K562 (cell line): ENCODE measurements around the gene ARHGDIA. TPM values are rescaled to one million over a fixed set of nuclear protein-coding genes. Genes with fewer than 3 reads are reported as not detected.

Source experiments
- ATAC-seq: fragments of 200-7000 bp; cut with Tn5 transposase; 3 replicates; pipeline ENCODE4 v1.9.1; 2020; ENCODE audit warnings: moderate library complexity
- BruUV-seq: library from RNA; stranded (reverse); fragments of 400-500 nt; replicated peaks from 2 replicates; lab custom pipeline; 2021; lab: Mats Ljungman, UMichigan
- CTCF ChIA-PET: fragments of 300-600 bp; formaldehyde crosslinking; extraction: SDS; loops from one replicate; lab custom pipeline; 2021; ENCODE audit warnings: low intra/inter-chr PET ratio; lab: Yijun Ruan, JAX
- POLR2A ChIA-PET: fragments of 300-600, 350-650 bp; sonication (Branson Sonifier 250); formaldehyde crosslinking; extraction: SDS; loops from one replicate; lab custom pipeline; 2021; ENCODE audit warnings: antibody characterized with exemption, inconsistent platforms; lab: Yijun Ruan, JAX
- DNase-seq, 4 experiments: peaks; one replicate each; pipeline versions ENCODE4 v3.0.0 to v3.0.0-alpha.2; 2011 to 2018; ENCODE audit warnings: low spot score in 3 of 4, mixed read lengths in 3 of 4; ENCODE audit errors: extremely low read depth in 1 of 4
- FAIRE-seq: peaks from 2 replicates; lab custom pipeline; 2011; peaks lifted over from hg19 to GRCh38; lab: Jason Lieb, UNC
- H2AFZ ChIP-seq: 2 replicates; pipeline ENCODE4 v1.6.0; 2011; ENCODE audit warnings: low read depth, low read length, control low read depth, inconsistent platforms
- H3K27ac ChIP-seq: fragments of 200-600 bp; 3 replicates; pipeline ENCODE4 v1.8.0; 2011; ENCODE audit warnings: low read depth, mild to moderate bottlenecking, control low read depth, inconsistent platforms, low read length, moderate library complexity, mixed read lengths; ENCODE audit errors: extremely low read depth
- H3K27me3 ChIP-seq, 2 experiments: fragments of 300-600 bp in 1 of 2; 2 replicates in 1 of 2; 3 replicates in 1 of 2; pipeline versions ENCODE4 v1.6.0 to v1.8.0; 2011; ENCODE audit warnings: inconsistent platforms in 2 of 2, low read length in 2 of 2, mild to moderate bottlenecking in 1 of 2, mixed read lengths in 1 of 2, moderate library complexity in 1 of 2; ENCODE audit not compliant: control insufficient read depth in 2 of 2, insufficient read depth in 2 of 2
- H3K36me3 ChIP-seq: fragments of 300-600 bp; 3 replicates; pipeline ENCODE4 v1.8.0; 2011; ENCODE audit warnings: mild to moderate bottlenecking, low read length, inconsistent platforms; ENCODE audit not compliant: control insufficient read depth, insufficient read depth
- H3K4me1 ChIP-seq, 2 experiments: fragments of 200-600 bp in 1 of 2; replicated peaks in 1 of 2; 2 replicates in 1 of 2; 3 replicates in 1 of 2; pipeline versions ENCODE4 v1.5.1 to v1.8.0; 2011; ENCODE audit warnings: inconsistent platforms in 2 of 2, low read length in 2 of 2, mild to moderate bottlenecking in 1 of 2, mixed read lengths in 1 of 2, moderate library complexity in 1 of 2; ENCODE audit not compliant: control insufficient read depth in 2 of 2, insufficient read depth in 2 of 2
- H3K4me2 ChIP-seq: 2 replicates; pipeline ENCODE4 v1.6.1; 2011; ENCODE audit warnings: low read length, control low read depth, inconsistent platforms, mixed read lengths; ENCODE audit not compliant: insufficient read depth
- H3K4me3 ChIP-seq: fragments of 200-600 bp; sonication (generic), shearing (Covaris generic); 2 replicates; pipeline ENCODE4 v1.5.1; 2016; ENCODE audit warnings: control low read depth, inconsistent platforms
- H3K79me2 ChIP-seq: fragments of 200-600 bp; 3 replicates; pipeline ENCODE4 v1.8.0; 2011; ENCODE audit warnings: low read length, inconsistent platforms; ENCODE audit not compliant: control insufficient read depth, insufficient read depth
- H3K9ac ChIP-seq, 2 experiments: 2 replicates each; pipeline versions ENCODE4 v1.6.0 to v1.6.1; 2011; ENCODE audit warnings: low read depth in 2 of 2, low read length in 2 of 2, control low read depth in 1 of 2, inconsistent platforms in 1 of 2, mild to moderate bottlenecking in 1 of 2, mixed read lengths in 1 of 2; ENCODE audit not compliant: insufficient read depth in 1 of 2
- H3K9me1 ChIP-seq: one replicate; pipeline ENCODE4 v1.6.0; 2011; ENCODE audit warnings: inconsistent platforms, mild to moderate bottlenecking, low read length, moderate library complexity; ENCODE audit not compliant: control insufficient read depth, insufficient read depth
- H3K9me3 ChIP-seq: replicated peaks from 2 replicates; pipeline ENCODE4 v1.5.1; 2011; ENCODE audit warnings: low read depth, low read length, inconsistent platforms; ENCODE audit not compliant: control insufficient read depth, insufficient read depth
- H4K20me1 ChIP-seq: replicated peaks from 2 replicates; pipeline ENCODE4 v1.6.1; 2011; ENCODE audit warnings: low read length, inconsistent platforms, mixed read lengths; ENCODE audit not compliant: control insufficient read depth, insufficient read depth
- GATAD2A ChIP-seq: fragments of 450-650 bp; IDR thresholded peaks from 2 replicates; pipeline ENCODE4 v1.6.1; 2017
- ID3 ChIP-seq, 2 experiments: fragments of 250-450 bp in 1 of 2; fragments of 450-650 bp in 1 of 2; sonication (Bioruptor Pico) in 1 of 2; IDR thresholded peaks; 2 replicates each; pipeline versions ENCODE4 v1.6.1 to v1.8.0; 2016 to 2021; ENCODE audit warnings: mild to moderate bottlenecking in 2 of 2, moderate library complexity in 2 of 2, missing compliant biosample characterization in 1 of 2, missing genetic modification characterization in 1 of 2
- NR2F6 ChIP-seq: fragments of 450-650 bp; formaldehyde crosslinking; IDR thresholded peaks from 2 replicates; pipeline ENCODE4 v1.4.0; 2020; ENCODE audit warnings: mild to moderate bottlenecking
- PATZ1 ChIP-seq: fragments of 250-450 bp; sonication (Bioruptor Pico); IDR thresholded peaks from 2 replicates; pipeline ENCODE4 v1.5.0; 2020; ENCODE audit warnings: mild to moderate bottlenecking, borderline replicate concordance
- POLR2G ChIP-seq: fragments of 200-400 bp; formaldehyde crosslinking; IDR thresholded peaks from 2 replicates; pipeline ENCODE4 v1.6.1; 2017; ENCODE audit warnings: low read depth, mild to moderate bottlenecking, antibody characterized with exemption, low read length, moderate library complexity
- RBM22 ChIP-seq: fragments of 200-400 bp; formaldehyde crosslinking; IDR thresholded peaks from 2 replicates; pipeline ENCODE4 v1.6.1; 2018; ENCODE audit warnings: low read length, low read depth; ENCODE audit not compliant: poor library complexity, severe bottlenecking
- SMARCA4 ChIP-seq: fragments of 450-650 bp; IDR thresholded peaks from 2 replicates; pipeline ENCODE4 v1.6.1; 2016
- SP2 ChIP-seq: IDR thresholded peaks from 2 replicates; pipeline ENCODE4 v1.6.1; 2011; ENCODE audit warnings: mild to moderate bottlenecking, low read depth, low read length, moderate library complexity; ENCODE audit not compliant: poor library complexity, severe bottlenecking; ENCODE audit errors: extremely low read depth
- ZBTB34 ChIP-seq: fragments of 250-450 bp; sonication (Bioruptor Pico); IDR thresholded peaks from 2 replicates; pipeline ENCODE4 v1.8.0; 2021; ENCODE audit warnings: mild to moderate bottlenecking, moderate library complexity
- ZNF232 ChIP-seq: sonication (generic); formaldehyde crosslinking; IDR thresholded peaks from 2 replicates; pipeline ENCODE4 v1.8.0; 2022; ENCODE audit warnings: mild to moderate bottlenecking, missing genetic modification reagents
- ZNF277 ChIP-seq: fragments of 250-450 bp; sonication (Bioruptor Pico); IDR thresholded peaks from 2 replicates; pipeline ENCODE4 v1.8.0; 2022; ENCODE audit warnings: inconsistent platforms, mild to moderate bottlenecking, moderate library complexity, borderline replicate concordance
- ZNF282 ChIP-seq: sonication (generic); formaldehyde crosslinking; IDR thresholded peaks from 2 replicates; pipeline ENCODE4 v1.8.1; 2023; ENCODE audit warnings: missing genetic modification reagents
- ZNF696 ChIP-seq: fragments of 250-450 bp; sonication (Bioruptor Pico); conservative IDR thresholded peaks from 2 replicates; pipeline ENCODE4 v1.4.0; 2020; ENCODE audit warnings: mild to moderate bottlenecking, moderate library complexity
- ZNF707 ChIP-seq: fragments of 250-450 bp; sonication (Bioruptor Pico); conservative IDR thresholded peaks from 2 replicates; pipeline ENCODE4 v1.8.0; 2022; ENCODE audit warnings: inconsistent platforms, mild to moderate bottlenecking, moderate library complexity
- ZNF785 ChIP-seq: fragments of 250-450 bp; sonication (Bioruptor Pico); IDR thresholded peaks from 2 replicates; pipeline ENCODE4 v1.4.0; 2020; ENCODE audit warnings: mild to moderate bottlenecking
- WGBS: fragments of 100-300 bp; shearing (Covaris generic); methylation state at CpG from one replicate; pipeline ENCODE4 v1.1.6; 2016; ENCODE audit warnings: low coverage, mixed read lengths; ENCODE audit not compliant: insufficient coverage; ENCODE audit errors: missing lambda C conversion rate; 5-methylcytosine and 5-hydroxymethylcytosine counted together
- in situ Hi-C: fragments of 300-500 bp; cut with MboI; formaldehyde crosslinking; loops from 4 replicates; pipeline ENCODE4 v1.15.0; 2018; ENCODE audit warnings: inconsistent platforms, mixed read lengths
- intact Hi-C: fragments of 100-400 bp; cut with micrococcal nuclease; formaldehyde crosslinking; loops from 2 replicates; pipeline ENCODE4 v1.14.2; 2022
- polyA plus RNA-seq, 8 experiments: library from polyadenylated mRNA; depleted of rRNA in 4 of 8; stranded (reverse) in 5 of 8; unstranded in 3 of 8; fragments of >200 nt; fragmentation: Nextera tagmentation in 2 of 8; fragmentation: Illumina TruSeq in 1 of 8; extraction: Ambion mirVana in 2 of 8; extraction: Trizol in 1 of 8; gene quantifications; 2 replicates each; pipeline versions ENCODE4 v1.2.1 to v1.2.3, GENCODE V29; 2011 to 2014; ENCODE audit warnings: inconsistent platforms in 1 of 8, missing spikeins in 1 of 8
- total RNA-seq, 7 experiments: library from RNA; depleted of rRNA in 6 of 7; stranded (reverse); fragments of >200 nt in 6 of 7; fragmentation: Illumina TruSeq in 2 of 7; extraction: Trizol in 2 of 7; gene quantifications; 2 replicates each; pipeline versions ENCODE4 v1.2.1 to v1.2.3, GENCODE V29; 2011 to 2021; ENCODE audit warnings: low replicate concordance in 1 of 7

The ARHGDIA gene
- total and polyA plus RNA-seq, 9 of the 15 experiments (the other 6 are each of a cell fraction or from before 2014, with no cell fraction given): 9.6 to 340 (median 97.6) TPM

GRCh38 chr17:81898885-81899284 is 27.7 kb upstream of the ARHGDIA start:
- no peaks in the 10 kb centered on the region for H3K9me3 ChIP-seq
- peaks cover 9% of the 10 kb centered on the region; the same call in 1 of the 2 replicates for H4K20me1 ChIP-seq
- H3K79me2 ChIP-seq: peaks cover 5% of the 10 kb centered on the region
- H3K4me2 ChIP-seq: no peak overlapping the region
- CTCF ChIA-PET: no interaction called here
- intact Hi-C loops (no loop called here), in situ Hi-C loops (no loop called here)
- H3K4me1 ChIP-seq: peaks cover 10 to 54% of the 10 kb centered on the region in 2 experiments
- POLR2A ChIA-PET: interaction anchor here (0.5 to 2.0 kb wide), 8 partner anchors 14 to 40 kb away, joined by 3 to 10 read pairs (median 3); no protein-coding TSS in a partner anchor
- BruUV-seq: no TSS peak
- 0 out of 3 replicates have a peak overlapping the region, but pooled peaks have one; percentile 21 for H3K27ac ChIP-seq
- peak overlapping the region in 1 of 2 experiments; percentile 37; a peak in 2 of 4 replicates for H3K9ac ChIP-seq
- no peak for DNase-seq
- ATAC-seq: no peak
- H2AFZ ChIP-seq: no peak overlapping the region
- H3K4me3 ChIP-seq: no peak overlapping the region
- H3K9me1 ChIP-seq: peaks cover 3% of the 10 kb centered on the region
- no peaks in the 10 kb centered on the region for H3K27me3 ChIP-seq
- peaks cover 66% of the 10 kb centered on the region; the same call in 2 of the 3 replicates for H3K36me3 ChIP-seq
- WGBS: 86% methylated on average over 8 of the region's 9 CpGs
- FAIRE-seq: no peak
- TF ChIP-seq ZBTB34 (no peak), ID3 (CRISPR knock-in tag; IDR thresholded peaks at IDR 0.05) (no peak), ID3 (tag; IDR thresholded peaks at IDR 0.05) (no peak), PATZ1 (CRISPR knock-in tag) (no peak), ZNF282 (no peak), ZNF785 (CRISPR knock-in tag) (no peak), RBM22 (peak; percentile 85), SMARCA4 (no peak), ZNF277 (CRISPR knock-in tag) (no peak), ZNF696 (CRISPR knock-in tag) (no peak), ZNF232 (CRISPR knock-in tag) (no peak), POLR2G (peak; percentile 47; the same call in 1 of the 2 replicates), NR2F6 (CRISPR knock-in tag) (no peak), ZNF707 (CRISPR knock-in tag) (no peak), GATAD2A (no peak), SP2 (no peak)
